ENCODE measurements around the gene CRY2.

GRCh38 chr11:45885274-45885920, 38.1 kb downstream of the CRY2 start, which contains the start of gene MAPK8IP1:
- TF ChIP-seq CTCF (IDR thresholded peaks at IDR 0.05) (no peak), POLR2A (IDR thresholded peaks at IDR 0.05) (no peak)

Data from esophagus squamous epithelium (tissue), 4 donors.